NCI-H2171 (cell line): ENCODE data around the gene TMEM179.

Experiments used
- DNase-seq: peaks from one replicate; lab custom pipeline; 2025; lab: John Stamatoyannopoulos, UW

The TMEM179 gene

GRCh38 chr14:104569435-104569834 lies 35.1 kb downstream of the TMEM179 start:
- no peak for DNase-seq

- no peak for DNase-seq
These were observed 36.0 kb downstream of the TMEM179 start for GRCh38 chr14:104568620-104569019.

GRCh38 chr14:104567957-104568225 lies 36.7 kb downstream of the TMEM179 start:
- no peak for DNase-seq

- DNase-seq = no peak
These were observed 37.2 kb downstream of the TMEM179 start for GRCh38 chr14:104567141-104567956.

- DNase-seq = no peak
These were observed 39.6 kb downstream of the TMEM179 start for GRCh38 chr14:104564744-104565679.

- DNase-seq = peak; percentile 24
These were observed 40.6 kb downstream of the TMEM179 start for GRCh38 chr14:104563742-104564615.

- no peak for DNase-seq
These were observed 41.3 kb downstream of the TMEM179 start for GRCh38 chr14:104563191-104563741.

- DNase-seq = no peak
These were observed 42.0 kb downstream of the TMEM179 start for GRCh38 chr14:104562606-104563005.

GRCh38 chr14:104561632-104562495 lies 42.7 kb downstream of the TMEM179 start:
- DNase-seq = no peak

GRCh38 chr14:104561124-104561557 lies 43.4 kb downstream of the TMEM179 start:
- DNase-seq = no peak

GRCh38 chr14:104560586-104560945 lies 44.0 kb downstream of the TMEM179 start:
- DNase-seq = no peak

GRCh38 chr14:104559804-104560585 lies 44.6 kb downstream of the TMEM179 start:
- DNase-seq = no peak

- DNase-seq = no peak
These were observed 45.4 kb downstream of the TMEM179 start for GRCh38 chr14:104559028-104559803.

GRCh38 chr14:104558231-104559027 lies 46.1 kb downstream of the TMEM179 start:
- no peak for DNase-seq

GRCh38 chr14:104557766-104558165 lies 46.8 kb downstream of the TMEM179 start:
- DNase-seq = no peak

GRCh38 chr14:104557086-104557485 lies 47.5 kb downstream of the TMEM179 start:
- DNase-seq = no peak

GRCh38 chr14:104556256-104557021 lies 48.1 kb downstream of the TMEM179 start:
- DNase-seq = no peak
